GM18517 (cell line): ENCODE measurements around the gene PNN.
"Not testable (repeated sequence)": the region's sequence is repeated elsewhere in the genome, so short reads cannot be mapped to it uniquely, and the experiment has no call there.

Experiments
- ATAC-seq: cut with Tn5 transposase; IDR thresholded peaks from one replicate; pipeline ENCODE4 v1.9.1; 2021; ENCODE audit warnings: mild to moderate bottlenecking, moderate library complexity; ENCODE audit not compliant: unreplicated experiment

The PNN gene

GRCh38 chr14:39174560-39175444 lies at the start of gene PNN:
TSS of gene PNN (plus strand) at chr14:39175254. CDS start at chr14:39175280, 26 bp downstream.
- peak; percentile 93 for ATAC-seq

GRCh38 chr14:39137835-39138234 lies 37.2 kb upstream of the PNN start:
- not testable (repeated sequence) for ATAC-seq

- ATAC-seq, result no peak
Observed at GRCh38 chr14:39138440-39138839, 36.6 kb upstream of the PNN start.

GRCh38 chr14:39140170-39140569 lies 34.9 kb upstream of the PNN start:
- ATAC-seq, result no peak

GRCh38 chr14:39141623-39142022 lies 33.4 kb upstream of the PNN start:
- not testable (repeated sequence) for ATAC-seq

GRCh38 chr14:39143226-39143625 lies 31.8 kb upstream of the PNN start:
- not testable (repeated sequence) for ATAC-seq

- ATAC-seq, result no peak
Observed at GRCh38 chr14:39145266-39145966, 29.6 kb upstream of the PNN start.

GRCh38 chr14:39154594-39155189 lies 20.4 kb upstream of the PNN start:
- no peak for ATAC-seq

- no peak for ATAC-seq
Observed at GRCh38 chr14:39157491-39157890, 17.6 kb upstream of the PNN start.

- no peak for ATAC-seq
Observed at GRCh38 chr14:39158222-39158858, 16.7 kb upstream of the PNN start.

- no peak for ATAC-seq
Observed at GRCh38 chr14:39160494-39160893, 14.6 kb upstream of the PNN start.

GRCh38 chr14:39167797-39168320 lies 7.2 kb upstream of the PNN start:
- not testable (repeated sequence) for ATAC-seq

- no peak for ATAC-seq
Observed at GRCh38 chr14:39168591-39168990, 6.5 kb upstream of the PNN start.

- peak; percentile 9 for ATAC-seq
Observed at GRCh38 chr14:39169541-39169900, 5.5 kb upstream of the PNN start.

- no peak for ATAC-seq
Observed at GRCh38 chr14:39173198-39173597, 1.9 kb upstream of the PNN start.

- ATAC-seq, result no peak
Observed at GRCh38 chr14:39175445-39176262, 600 bp downstream of the PNN start.

GRCh38 chr14:39176263-39177167 lies 1.5 kb downstream of the PNN start:
- ATAC-seq, result no peak

- ATAC-seq, result no peak
Observed at GRCh38 chr14:39177168-39177545, 2.1 kb downstream of the PNN start.

- no peak for ATAC-seq
Observed at GRCh38 chr14:39179042-39179441, 4.0 kb downstream of the PNN start.
